Neural progenitor cell (in vitro differentiated cells): ENCODE measurements around the gene GATA6. TPM values are rescaled to one million over a fixed set of nuclear protein-coding genes. Genes with fewer than 3 reads are reported as not detected.
"Not testable (repeated sequence)": the region's sequence is repeated elsewhere in the genome, so short reads cannot be mapped to it uniquely, and the experiment has no call there.

ENCODE experiments used
- DNase-seq: peaks from one replicate; pipeline ENCODE4 v3.0.0-alpha.2; 2016; ENCODE audit warnings: low spot score
- H2AFZ ChIP-seq: fragments of 200-600 bp; sonication (generic); replicated peaks from 2 replicates; pipeline ENCODE4 v1.6.1; 2016; ENCODE audit warnings: antibody characterized with exemption
- H3F3A ChIP-seq: fragments of 200-600 bp; sonication (generic); 2 replicates; pipeline ENCODE4 v1.6.1; 2016; ENCODE audit warnings: antibody characterized with exemption, low read depth
- H3K27ac ChIP-seq: fragments of 200-600 bp; sonication (generic); 2 replicates; pipeline ENCODE4 v1.5.1; 2016; ENCODE audit warnings: mild to moderate bottlenecking
- H3K27me3 ChIP-seq: fragments of 200-600 bp; sonication (generic); 2 replicates; pipeline ENCODE4 v1.6.1; 2016; ENCODE audit warnings: mild to moderate bottlenecking, moderate library complexity
- H3K36me3 ChIP-seq: fragments of 200-600 bp; sonication (generic); 2 replicates; pipeline ENCODE4 v1.5.1; 2016
- H3K4me1 ChIP-seq: fragments of 200-600 bp; sonication (generic); 2 replicates; pipeline ENCODE4 v1.6.1; 2016; ENCODE audit warnings: mixed run types
- H3K4me2 ChIP-seq: fragments of 200-600 bp; sonication (generic); 2 replicates; pipeline ENCODE4 v1.6.1; 2016
- H3K4me3 ChIP-seq: fragments of 200-600 bp; sonication (generic); 2 replicates; pipeline ENCODE4 v1.5.1; 2016
- H3K79me2 ChIP-seq: fragments of 200-600 bp; sonication (generic); 2 replicates; pipeline ENCODE4 v1.6.1; 2016; ENCODE audit warnings: low read depth
- H3K9ac ChIP-seq: fragments of 200-600 bp; sonication (generic); 2 replicates; pipeline ENCODE4 v1.6.1; 2016
- H3K9me3 ChIP-seq: fragments of 200-600 bp; sonication (generic); 2 replicates; pipeline ENCODE4 v1.5.1; 2016; ENCODE audit warnings: low read depth
- H4K20me1 ChIP-seq: fragments of 200-600 bp; sonication (generic); 2 replicates; pipeline ENCODE4 v1.6.1; 2016; ENCODE audit warnings: low read depth
- H3K27ac Mint-ChIP-seq: 3 replicates; pipeline ENCODE4 v1.8.0; 2021; ENCODE audit warnings: mixed read lengths
- H3K27me3 Mint-ChIP-seq: 2 replicates; pipeline ENCODE4 v1.8.0; 2022; ENCODE audit warnings: low read depth, mild to moderate bottlenecking, inconsistent platforms, moderate library complexity, mixed read lengths; ENCODE audit not compliant: insufficient read depth
- H3K36me3 Mint-ChIP-seq: 3 replicates; pipeline ENCODE4 v1.8.0; 2021; ENCODE audit warnings: mixed read lengths
- H3K4me1 Mint-ChIP-seq: 3 replicates; pipeline ENCODE4 v1.8.0; 2021; ENCODE audit warnings: mixed read lengths
- H3K4me3 Mint-ChIP-seq: 3 replicates; pipeline ENCODE4 v1.8.0; 2021; ENCODE audit warnings: mild to moderate bottlenecking, moderate library complexity, mixed read lengths
- H3K9me3 Mint-ChIP-seq: 3 replicates; pipeline ENCODE4 v1.8.0; 2020; ENCODE audit warnings: mixed read lengths
- EZH2 ChIP-seq: fragments of 200-600 bp; sonication (generic); IDR thresholded peaks from 2 replicates; pipeline ENCODE4 v1.6.1; 2017; ENCODE audit warnings: antibody characterized with exemption, mild to moderate bottlenecking, moderate library complexity
- EZH2phosphoT487 ChIP-seq: fragments of 200-600 bp; sonication (generic); IDR thresholded peaks from 2 replicates; pipeline ENCODE4 v1.6.1; 2017; ENCODE audit warnings: antibody characterized with exemption
- total RNA-seq: library from RNA; depleted of rRNA; stranded (reverse); fragments of >200 nt; gene quantifications from 2 replicates; pipeline ENCODE4 v1.2.3, GENCODE V29; 2015; ENCODE audit warnings: low replicate concordance
- TF ChIP-seq, protein P1 (sequence below): fragments of 200-600 bp; sonication (generic); IDR thresholded peaks from 2 replicates; pipeline ENCODE4 v1.5.1; 2017; ENCODE audit warnings: antibody characterized with exemption, mild to moderate bottlenecking

The GATA6 gene
- total RNA-seq, 1 donor from 2014 or later = 0.26 TPM

DNA sequence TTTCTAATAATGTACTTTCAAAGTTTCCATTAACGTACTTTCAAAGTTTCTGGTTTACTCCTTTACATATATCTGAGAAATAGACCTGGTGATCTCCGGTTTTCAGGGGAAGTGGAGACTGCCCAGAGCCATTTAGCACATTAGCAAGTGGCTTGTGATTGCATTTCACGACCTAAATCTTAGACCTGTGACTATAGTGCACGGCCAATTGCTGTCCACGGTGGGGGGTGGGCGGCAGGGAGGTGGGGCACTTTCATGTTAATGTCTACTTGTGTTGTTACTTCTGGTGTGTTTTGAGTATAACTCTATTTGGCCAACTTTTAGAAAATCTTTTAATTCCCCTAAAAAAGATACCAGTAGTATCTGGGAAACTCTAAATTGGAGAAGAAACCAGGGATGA, 11.3 kb downstream of the GATA6 start:
- TF ChIP-seq EZH2 (no peak), EZH2phosphoT487 (no peak)
- TF ChIP-seq, protein P1, sequence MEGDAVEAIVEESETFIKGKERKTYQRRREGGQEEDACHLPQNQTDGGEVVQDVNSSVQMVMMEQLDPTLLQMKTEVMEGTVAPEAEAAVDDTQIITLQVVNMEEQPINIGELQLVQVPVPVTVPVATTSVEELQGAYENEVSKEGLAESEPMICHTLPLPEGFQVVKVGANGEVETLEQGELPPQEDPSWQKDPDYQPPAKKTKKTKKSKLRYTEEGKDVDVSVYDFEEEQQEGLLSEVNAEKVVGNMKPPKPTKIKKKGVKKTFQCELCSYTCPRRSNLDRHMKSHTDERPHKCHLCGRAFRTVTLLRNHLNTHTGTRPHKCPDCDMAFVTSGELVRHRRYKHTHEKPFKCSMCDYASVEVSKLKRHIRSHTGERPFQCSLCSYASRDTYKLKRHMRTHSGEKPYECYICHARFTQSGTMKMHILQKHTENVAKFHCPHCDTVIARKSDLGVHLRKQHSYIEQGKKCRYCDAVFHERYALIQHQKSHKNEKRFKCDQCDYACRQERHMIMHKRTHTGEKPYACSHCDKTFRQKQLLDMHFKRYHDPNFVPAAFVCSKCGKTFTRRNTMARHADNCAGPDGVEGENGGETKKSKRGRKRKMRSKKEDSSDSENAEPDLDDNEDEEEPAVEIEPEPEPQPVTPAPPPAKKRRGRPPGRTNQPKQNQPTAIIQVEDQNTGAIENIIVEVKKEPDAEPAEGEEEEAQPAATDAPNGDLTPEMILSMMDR = no peak
- Mint-ChIP-seq H3K4me3 (no peak overlapping the region), H3K36me3 (no peaks in the 10 kb centered on the region), H3K27ac (no peak overlapping the region), H3K27me3 (peaks cover 33% of the 10 kb centered on the region), H3K9me3 (no peaks in the 10 kb centered on the region), H3K4me1 (peaks cover 5% of the 10 kb centered on the region)
- H3K9ac ChIP-seq = no peak overlapping the region
- H3K4me3 ChIP-seq = no peak overlapping the region
- peaks cover 12% of the 10 kb centered on the region for H3F3A ChIP-seq
- H3K27ac ChIP-seq = no peak overlapping the region
- DNase-seq = no peak
- H3K36me3 ChIP-seq = no peaks in the 10 kb centered on the region
- no peaks in the 10 kb centered on the region for H3K9me3 ChIP-seq
- H3K4me1 ChIP-seq = no peaks in the 10 kb centered on the region
- no peaks in the 10 kb centered on the region for H3K79me2 ChIP-seq
- peaks cover 82% of the 10 kb centered on the region for H3K27me3 ChIP-seq
- H2AFZ ChIP-seq = no peak overlapping the region
- H4K20me1 ChIP-seq = peaks cover 28% of the 10 kb centered on the region
- H3K4me2 ChIP-seq = no peak overlapping the region

DNA sequence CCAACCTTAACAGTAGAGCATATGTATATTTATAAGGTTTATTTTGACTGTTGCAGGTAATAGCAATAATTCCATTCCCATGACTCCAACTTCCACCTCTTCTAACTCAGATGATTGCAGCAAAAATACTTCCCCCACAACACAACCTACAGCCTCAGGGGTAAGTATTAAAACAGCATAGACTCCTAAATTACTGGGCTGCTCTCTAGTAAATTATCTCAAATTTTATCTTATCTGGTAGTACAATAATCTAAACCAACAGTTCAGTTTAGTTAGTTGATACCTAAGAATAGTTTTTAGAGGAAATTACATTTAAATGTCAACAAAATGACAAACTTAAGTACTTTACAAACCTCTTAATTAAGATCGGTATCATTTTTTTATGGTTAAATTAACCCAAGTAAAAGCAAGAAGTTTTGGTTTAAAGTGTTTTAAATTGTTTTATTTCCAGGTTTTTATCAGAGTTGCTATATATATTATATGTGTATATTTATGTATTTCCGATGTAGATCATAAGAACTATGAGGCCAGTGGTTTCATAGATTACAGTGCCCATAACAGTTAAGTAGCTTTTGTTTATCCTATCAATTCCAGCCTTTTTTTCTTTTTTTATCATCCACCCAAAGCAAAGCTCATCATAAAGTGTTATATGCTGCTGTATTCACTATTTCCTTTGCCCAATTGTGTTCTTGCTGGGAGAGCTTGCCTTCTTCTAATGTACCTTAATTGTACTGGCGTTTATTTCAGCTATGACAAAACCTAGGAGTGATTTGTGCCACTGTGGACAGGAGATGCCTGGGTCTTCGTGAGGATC, 13.7 kb downstream of the GATA6 start:
- Mint-ChIP-seq H3K4me1 (peaks cover 3% of the 10 kb centered on the region), H3K27me3 (peaks cover 16% of the 10 kb centered on the region), H3K27ac (no peak overlapping the region), H3K4me3 (no peak overlapping the region), H3K9me3 (no peaks in the 10 kb centered on the region), H3K36me3 (no peaks in the 10 kb centered on the region)
- peaks cover 58% of the 10 kb centered on the region for H3K27me3 ChIP-seq
- H4K20me1 ChIP-seq = peaks cover 11% of the 10 kb centered on the region
- TF ChIP-seq EZH2 = no peak
- no peaks in the 10 kb centered on the region for H3K9me3 ChIP-seq
- no peak overlapping the region for H3K27ac ChIP-seq
- H2AFZ ChIP-seq = no peak overlapping the region
- H3K36me3 ChIP-seq = no peaks in the 10 kb centered on the region
- peaks cover 10% of the 10 kb centered on the region for H3F3A ChIP-seq
- H3K9ac ChIP-seq = no peak overlapping the region
- DNase-seq = no peak
- no peak overlapping the region for H3K4me3 ChIP-seq
- H3K4me2 ChIP-seq = no peak overlapping the region
- no peaks in the 10 kb centered on the region for H3K79me2 ChIP-seq
- no peaks in the 10 kb centered on the region for H3K4me1 ChIP-seq

DNA sequence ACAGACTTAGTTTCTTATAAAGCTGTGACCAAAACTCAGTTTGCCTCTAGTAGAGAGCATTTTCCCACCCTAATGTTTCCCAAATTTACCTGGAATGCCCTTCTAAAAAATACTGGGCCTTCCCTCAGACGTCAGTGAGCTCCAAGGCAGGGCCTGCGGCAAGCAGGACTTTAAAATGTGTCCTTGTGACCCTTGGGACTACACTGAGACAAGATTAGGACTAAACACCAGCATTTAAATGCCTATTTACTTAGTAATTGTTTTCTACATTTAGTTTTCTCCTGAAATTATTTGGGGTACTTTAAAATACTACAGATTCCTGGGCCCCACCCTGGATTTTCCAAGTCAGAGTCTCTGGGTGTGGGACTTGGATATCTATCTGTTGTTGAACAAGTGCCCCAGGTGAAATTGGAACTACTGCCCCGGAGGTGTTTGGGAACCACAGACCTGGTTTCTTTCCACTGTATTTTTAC, 14.3 kb downstream of the GATA6 start:
- H4K20me1 ChIP-seq = peaks cover 6% of the 10 kb centered on the region
- no peak for DNase-seq
- peaks cover 51% of the 10 kb centered on the region for H3K27me3 ChIP-seq
- H3K4me2 ChIP-seq = no peak overlapping the region
- no peaks in the 10 kb centered on the region for H3K4me1 ChIP-seq
- no peak overlapping the region for H2AFZ ChIP-seq
- H3K9me3 ChIP-seq = no peaks in the 10 kb centered on the region
- no peaks in the 10 kb centered on the region for H3K36me3 ChIP-seq
- no peaks in the 10 kb centered on the region for H3K79me2 ChIP-seq
- Mint-ChIP-seq H3K4me3 (no peak overlapping the region), H3K27ac (no peak overlapping the region), H3K4me1 (peaks cover 4% of the 10 kb centered on the region), H3K9me3 (no peaks in the 10 kb centered on the region), H3K36me3 (no peaks in the 10 kb centered on the region), H3K27me3 (peaks cover 10% of the 10 kb centered on the region)
- H3F3A ChIP-seq = peaks cover 3% of the 10 kb centered on the region
- TF ChIP-seq, protein P1 = no peak
- no peak for TF ChIP-seq EZH2phosphoT487
- no peak for TF ChIP-seq EZH2
- H3K4me3 ChIP-seq = no peak overlapping the region
- no peak overlapping the region for H3K27ac ChIP-seq
- H3K9ac ChIP-seq = no peak overlapping the region

DNA sequence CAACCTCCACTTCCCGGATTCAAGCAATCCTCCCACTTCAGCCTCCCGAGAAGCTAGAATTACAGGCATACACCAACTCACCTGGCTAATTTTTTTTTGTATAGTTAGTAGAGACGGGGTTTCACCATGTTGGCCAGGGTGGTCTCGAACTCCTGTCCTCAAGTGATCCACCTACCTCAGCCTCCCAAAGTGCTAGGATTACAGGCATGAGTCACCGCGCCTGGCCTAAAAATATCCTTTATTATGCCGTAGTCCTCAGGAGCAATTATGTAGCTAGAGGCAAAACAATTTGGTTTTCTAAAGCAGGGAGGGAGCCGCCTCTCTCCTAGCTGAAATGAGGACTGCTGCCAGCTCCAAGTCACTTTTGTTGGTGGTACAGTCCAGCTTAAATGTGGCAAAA, 15.2 kb downstream of the GATA6 start:
- H3K9ac ChIP-seq, DNase-seq, H3K36me3 ChIP-seq, H3K79me2 ChIP-seq, H3K27me3 Mint-ChIP-seq, H3K9me3 Mint-ChIP-seq, H3K27ac Mint-ChIP-seq, H3K4me2 ChIP-seq, H3K9me3 ChIP-seq, H2AFZ ChIP-seq, H3K4me3 Mint-ChIP-seq, H3K36me3 Mint-ChIP-seq, H3K4me1 Mint-ChIP-seq, H3F3A ChIP-seq, H3K27ac ChIP-seq, H3K4me3 ChIP-seq, H4K20me1 ChIP-seq, H3K4me1 ChIP-seq: not testable (repeated sequence)
- H3K27me3 ChIP-seq = peaks cover 43% of the 10 kb centered on the region
